ENCODE results near the gene RHBDL1. TPM values are rescaled to one million over a fixed set of nuclear protein-coding genes. Genes with fewer than 3 reads are reported as not detected.

Gene RHBDL1
- total and polyA plus RNA-seq, 2 donors (not counting 1 experiment from before 2014, with no cell fraction given): 0.76 to 7.1 TPM

- Histone ChIP-seq H3K9ac (ENCODE audit: insufficient read depth, low read length) (no peak overlapping the region), H3K9me3 (ENCODE audit: control insufficient read depth, insufficient read depth, low read depth, low read length) (no peaks in the 10 kb centered on the region), H3K4me2 (ENCODE audit: extremely low read depth, insufficient read depth, low read length) (no peak overlapping the region), H3K36me3 (ENCODE audit: control insufficient read depth, insufficient read depth, low read length) (peaks cover 37% of the 10 kb centered on the region), H3K4me3 (replicated peaks in 1 of 4; ENCODE audit: control extremely low read depth in 1 of 4, insufficient read depth in 1 of 4, low read depth in 3 of 4, low read length in 4 of 4) (no peak overlapping the region), H3K27ac (ENCODE audit: insufficient read depth, low read length) (no peak overlapping the region), H2AFZ (ENCODE audit: low read length) (no peak overlapping the region), H3K79me2 (ENCODE audit: control insufficient read depth, insufficient read depth, low read length) (peaks cover 23% of the 10 kb centered on the region), H3K4me1 (ENCODE audit: control insufficient read depth, extremely low read depth, insufficient read depth, low read length) (peaks cover 11% of the 10 kb centered on the region), H3K27me3 (ENCODE audit: control insufficient read depth, insufficient read depth, low read length) (no peaks in the 10 kb centered on the region), H4K20me1 (ENCODE audit: control insufficient read depth, extremely low read depth, insufficient read depth, low read length) (no peaks in the 10 kb centered on the region)
- TF ChIP-seq EZH2 (IDR thresholded peaks at IDR 0.05; ENCODE audit: low read length, missing control alignments) (no peak), CTCF (conservative IDR thresholded peaks at IDR 0.05 in 1 of 2, IDR thresholded peaks at IDR 0.05 in 1 of 2; ENCODE audit: low read depth in 1 of 2, low read length in 2 of 2) (no peak)
- no peak for DNase-seq (ENCODE audit: low read depth in 2 of 2)
Observed at GRCh38 chr16:672851-673250, 2.6 kb upstream of the RHBDL1 start.

GRCh38 chr16:673399-673991, 2.0 kb upstream of the RHBDL1 start:
- Histone ChIP-seq H3K27me3 (ENCODE audit: control insufficient read depth, insufficient read depth, low read length) (no peaks in the 10 kb centered on the region), H3K79me2 (ENCODE audit: control insufficient read depth, insufficient read depth, low read length) (peaks cover 18% of the 10 kb centered on the region), H3K4me2 (ENCODE audit: extremely low read depth, insufficient read depth, low read length) (no peak overlapping the region), H3K4me1 (ENCODE audit: control insufficient read depth, extremely low read depth, insufficient read depth, low read length) (peaks cover 11% of the 10 kb centered on the region), H3K9ac (ENCODE audit: insufficient read depth, low read length) (no peak overlapping the region), H3K4me3 (replicated peaks in 1 of 4; ENCODE audit: control extremely low read depth in 1 of 4, insufficient read depth in 1 of 4, low read depth in 3 of 4, low read length in 4 of 4) (no peak overlapping the region), H3K36me3 (ENCODE audit: control insufficient read depth, insufficient read depth, low read length) (peaks cover 37% of the 10 kb centered on the region), H3K9me3 (ENCODE audit: control insufficient read depth, insufficient read depth, low read depth, low read length) (no peaks in the 10 kb centered on the region), H4K20me1 (ENCODE audit: control insufficient read depth, extremely low read depth, insufficient read depth, low read length) (no peaks in the 10 kb centered on the region), H3K27ac (ENCODE audit: insufficient read depth, low read length) (no peak overlapping the region), H2AFZ (ENCODE audit: low read length) (no peak overlapping the region)
- TF ChIP-seq EZH2 (IDR thresholded peaks at IDR 0.05; ENCODE audit: low read length, missing control alignments) (no peak), CTCF (conservative IDR thresholded peaks at IDR 0.05 in 1 of 2, IDR thresholded peaks at IDR 0.05 in 1 of 2; ENCODE audit: low read depth in 1 of 2, low read length in 2 of 2) (no peak)
- no peak for DNase-seq (ENCODE audit: low read depth in 2 of 2)

GRCh38 chr16:674214-674881, 1.1 kb upstream of the RHBDL1 start:
- H3K4me2 ChIP-seq (ENCODE audit: extremely low read depth, insufficient read depth, low read length): no peak overlapping the region
- DNase-seq (ENCODE audit: low read depth in 2 of 2): no peak
- H2AFZ ChIP-seq (ENCODE audit: low read length): no peak overlapping the region
- H3K4me1 ChIP-seq (ENCODE audit: control insufficient read depth, extremely low read depth, insufficient read depth, low read length): peaks cover 6% of the 10 kb centered on the region
- no peak overlapping the region for H3K9ac ChIP-seq (ENCODE audit: insufficient read depth, low read length)
- H3K36me3 ChIP-seq (ENCODE audit: control insufficient read depth, insufficient read depth, low read length): peaks cover 35% of the 10 kb centered on the region
- no peaks in the 10 kb centered on the region for H3K9me3 ChIP-seq (ENCODE audit: control insufficient read depth, insufficient read depth, low read depth, low read length)
- H4K20me1 ChIP-seq (ENCODE audit: control insufficient read depth, extremely low read depth, insufficient read depth, low read length): no peaks in the 10 kb centered on the region
- TF ChIP-seq EZH2 (IDR thresholded peaks at IDR 0.05; ENCODE audit: low read length, missing control alignments) (no peak), CTCF (conservative IDR thresholded peaks at IDR 0.05 in 1 of 2, IDR thresholded peaks at IDR 0.05 in 1 of 2; ENCODE audit: low read depth in 1 of 2, low read length in 2 of 2) (no peak)
- no peaks in the 10 kb centered on the region for H3K27me3 ChIP-seq (ENCODE audit: control insufficient read depth, insufficient read depth, low read length)
- no peak overlapping the region for H3K4me3 ChIP-seq (replicated peaks in 1 of 4; ENCODE audit: control extremely low read depth in 1 of 4, insufficient read depth in 1 of 4, low read depth in 3 of 4, low read length in 4 of 4)
- peaks cover 9% of the 10 kb centered on the region for H3K79me2 ChIP-seq (ENCODE audit: control insufficient read depth, insufficient read depth, low read length)
- H3K27ac ChIP-seq (ENCODE audit: insufficient read depth, low read length): no peak overlapping the region

All from fibroblast of lung (primary cell).